PC-3 (cell line): ENCODE data around the gene MOCS2. TPM values are rescaled to one million over a fixed set of nuclear protein-coding genes. Genes with fewer than 3 reads are reported as not detected.
A peak's percentile ranks its signal among the peaks of the same experiment; 100 is the strongest.

ENCODE experiments used
- ATAC-seq: fragments of 200-7000 bp; cut with Tn5 transposase; 2 replicates; pipeline ENCODE4 v1.9.1; 2020; ENCODE audit warnings: mild to moderate bottlenecking, moderate library complexity
- BruUV-seq: library from RNA; stranded (reverse); fragments of 400-500 nt; replicated peaks from 2 replicates; lab custom pipeline; 2021; lab: Mats Ljungman, UMichigan
- CTCF ChIA-PET: fragments of 300-600 bp; sonication (Branson Sonifier 250); formaldehyde crosslinking; loops from one replicate; lab custom pipeline; 2022; ENCODE audit warnings: antibody characterized with exemption; lab: Charles Lee
- POLR2A ChIA-PET: fragments of 300-600 bp; sonication (Branson Sonifier 250); formaldehyde crosslinking; loops from one replicate; lab custom pipeline; 2022; ENCODE audit warnings: antibody characterized with exemption; ENCODE audit not compliant: unreplicated experiment; lab: Charles Lee
- DNase-seq: peaks from one replicate; pipeline ENCODE4 v3.0.0-alpha.2; 2015
- H2AFZ ChIP-seq: fragments of 300-600 bp; sonication (generic); 2 replicates; pipeline ENCODE4 v1.6.0; 2016; ENCODE audit warnings: antibody characterized with exemption, low read length
- H3F3A ChIP-seq: fragments of 300-600 bp; sonication (generic); one replicate; pipeline ENCODE4 v1.6.0; 2017; ENCODE audit warnings: antibody characterized with exemption, low read length, control low read depth, mild to moderate bottlenecking; ENCODE audit not compliant: unreplicated experiment
- H3K27ac ChIP-seq: fragments of 300-600 bp; sonication (generic); 2 replicates; pipeline ENCODE4 v1.5.1; 2016; ENCODE audit warnings: mild to moderate bottlenecking, low read length
- H3K27me3 ChIP-seq: fragments of 300-600 bp; sonication (generic); 2 replicates; pipeline ENCODE4 v1.6.1; 2016; ENCODE audit warnings: low read length, mixed read lengths
- H3K36me3 ChIP-seq: fragments of 300-600 bp; sonication (generic); 2 replicates; pipeline ENCODE4 v1.6.1; 2016; ENCODE audit warnings: low read depth, mixed run types, low read length, mixed read lengths
- H3K4me1 ChIP-seq: fragments of 300-600 bp; sonication (generic); 2 replicates; pipeline ENCODE4 v1.5.1; 2016; ENCODE audit warnings: low read length; ENCODE audit not compliant: insufficient read depth
- H3K4me2 ChIP-seq: fragments of 300-600 bp; sonication (generic); 2 replicates; pipeline ENCODE4 v1.6.0; 2016; ENCODE audit warnings: low read length
- H3K4me3 ChIP-seq: fragments of 300-600 bp; sonication (generic); 2 replicates; pipeline ENCODE4 v1.5.1; 2016; ENCODE audit warnings: mild to moderate bottlenecking, low read length, mixed read lengths
- H3K79me2 ChIP-seq: fragments of 300-600 bp; sonication (generic); 2 replicates; pipeline ENCODE4 v1.6.1; 2017; ENCODE audit warnings: low read length, mixed read lengths
- H3K9ac ChIP-seq: fragments of 300-600 bp; sonication (generic); 2 replicates; pipeline ENCODE4 v1.6.0; 2016; ENCODE audit warnings: mild to moderate bottlenecking, low read length
- H3K9me2 ChIP-seq: fragments of 300-600 bp; sonication (generic); replicated peaks from 2 replicates; pipeline ENCODE4 v1.6.1; 2016; ENCODE audit warnings: mixed run types, low read length, mixed read lengths
- H3K9me3 ChIP-seq: fragments of 300-600 bp; sonication (generic); 2 replicates; pipeline ENCODE4 v1.6.1; 2016; ENCODE audit warnings: low read length, mixed read lengths
- H4K20me1 ChIP-seq: fragments of 300-600 bp; sonication (generic); 2 replicates; pipeline ENCODE4 v1.6.1; 2016; ENCODE audit warnings: low read length, mixed read lengths
- CTCF ChIP-seq: fragments of 300-600 bp; sonication (generic); conservative IDR thresholded peaks from 2 replicates; pipeline ENCODE4 v1.5.1; 2017; ENCODE audit warnings: antibody characterized with exemption, low read depth, mild to moderate bottlenecking, low read length
- EZH2 ChIP-seq: fragments of 300-600 bp; sonication (generic); IDR thresholded peaks from one replicate; pipeline ENCODE4 v1.6.1; 2017; ENCODE audit warnings: antibody characterized with exemption, mild to moderate bottlenecking, low read length; ENCODE audit not compliant: unreplicated experiment
- EZH2phosphoT487 ChIP-seq: fragments of 300-600 bp; sonication (generic); IDR thresholded peaks from 2 replicates; pipeline ENCODE4 v1.6.1; 2018; ENCODE audit warnings: mild to moderate bottlenecking, antibody characterized with exemption, low read length, borderline replicate concordance
- intact Hi-C: fragments of 100-400 bp; cut with micrococcal nuclease; formaldehyde crosslinking; loops from 2 replicates; pipeline ENCODE4 v1.9.0; 2023
- total RNA-seq: library from RNA; depleted of rRNA; stranded (reverse); fragments of >200 nt; gene quantifications from 2 replicates; pipeline ENCODE4 v1.2.3, GENCODE V29; 2014

MOCS2 gene
- total RNA-seq, 1 experiment from 2014 or later = 26.5 TPM

- DNase-seq (peak; percentile 80), ATAC-seq (peak; percentile 41)
- Histone ChIP-seq H4K20me1 (no peaks in the 10 kb centered on the region), H3K36me3 (peaks cover 43% of the 10 kb centered on the region), H3K9ac (no peak overlapping the region), H3K9me3 (no peaks in the 10 kb centered on the region), H3K9me2 (no peaks in the 10 kb centered on the region), H3K79me2 (no peaks in the 10 kb centered on the region), H2AFZ (no peak overlapping the region), H3F3A (no peaks in the 10 kb centered on the region), H3K4me3 (no peak overlapping the region), H3K27ac (no peak overlapping the region), H3K27me3 (no peaks in the 10 kb centered on the region), H3K4me2 (no peak overlapping the region), H3K4me1 (peaks cover 8% of the 10 kb centered on the region; the same call in 1 of the 2 replicates)
- ChIA-PET CTCF (interaction anchor here (1.0 kb wide), 1 partner anchor 148 kb away, joined by 3 read pairs; no protein-coding TSS in a partner anchor), POLR2A (no interaction called here)
- BruUV-seq = no TSS peak
- intact Hi-C loops = loop anchor here (1.0 to 10.0 kb wide), 3 partner anchors 109 to 311 kb away; partner anchors contain the start of genes ITGA1, ITGA2 and PELO
- TF ChIP-seq EZH2 (no peak), EZH2phosphoT487 (no peak), CTCF (peak; percentile 87)
These were observed 13.5 kb downstream of the MOCS2 start for GRCh38 chr5:53095931-53096525.

GRCh38 chr5:53095217-53095616 is 14.3 kb downstream of the MOCS2 start:
- intact Hi-C loops = loop anchor here (5.0 to 10.0 kb wide), 2 partner anchors 108 to 310 kb away; partner anchors contain the start of genes ITGA1, ITGA2 and PELO
- H4K20me1 ChIP-seq = no peaks in the 10 kb centered on the region
- H3K4me2 ChIP-seq = no peak overlapping the region
- ATAC-seq (no peak), DNase-seq (no peak)
- H3F3A ChIP-seq = no peaks in the 10 kb centered on the region
- POLR2A ChIA-PET = no interaction called here
- no peaks in the 10 kb centered on the region for H3K9me2 ChIP-seq
- H3K36me3 ChIP-seq = peaks cover 46% of the 10 kb centered on the region
- H3K9ac ChIP-seq = no peak overlapping the region
- CTCF ChIA-PET = no interaction called here
- no peak overlapping the region for H3K4me3 ChIP-seq
- H3K9me3 ChIP-seq = no peaks in the 10 kb centered on the region
- no peaks in the 10 kb centered on the region for H3K27me3 ChIP-seq
- no peak overlapping the region for H3K27ac ChIP-seq
- no TSS peak for BruUV-seq
- H2AFZ ChIP-seq = no peak overlapping the region
- no peaks in the 10 kb centered on the region for H3K79me2 ChIP-seq
- H3K4me1 ChIP-seq = peaks cover 11% of the 10 kb centered on the region; the same call in 1 of the 2 replicates
- TF ChIP-seq CTCF = no peak
- TF ChIP-seq EZH2 = no peak
- no peak for TF ChIP-seq EZH2phosphoT487

GRCh38 chr5:53092242-53092641 is 17.3 kb downstream of the MOCS2 start:
- Histone ChIP-seq H4K20me1 (no peaks in the 10 kb centered on the region), H3K27ac (no peak overlapping the region), H3K27me3 (no peaks in the 10 kb centered on the region), H3K9me3 (no peaks in the 10 kb centered on the region), H3K4me3 (no peak overlapping the region), H3K9me2 (no peaks in the 10 kb centered on the region), H3F3A (no peaks in the 10 kb centered on the region), H3K4me2 (no peak overlapping the region), H3K9ac (no peak overlapping the region), H2AFZ (no peak overlapping the region), H3K36me3 (peaks cover 43% of the 10 kb centered on the region), H3K79me2 (no peaks in the 10 kb centered on the region), H3K4me1 (peaks cover 11% of the 10 kb centered on the region; the same call in 1 of the 2 replicates)
- ATAC-seq (no peak; the same call in 1 of the 2 replicates), DNase-seq (no peak)
- intact Hi-C loops = loop anchor here (10.0 kb wide), 1 partner anchor 307 kb away; the partner anchor contains the start of genes ITGA1 and PELO
- ChIA-PET CTCF (no interaction called here), POLR2A (no interaction called here)
- TF ChIP-seq EZH2phosphoT487 = no peak
- no peak for TF ChIP-seq EZH2
- no peak for TF ChIP-seq CTCF
- BruUV-seq = no TSS peak
